Kidney (tissue), 14 donors: Measurements from ENCODE around the gene TRAPPC12. TPM values are rescaled to one million over a fixed set of nuclear protein-coding genes. Genes with fewer than 3 reads are reported as not detected.

Experiments
- DNase-seq, 5 donors: peaks; one replicate each; pipeline ENCODE4 v3.0.0-alpha.2; 2013 to 2020
- FAIRE-seq: peaks from 2 replicates; lab custom pipeline; 2012; peaks lifted over from hg19 to GRCh38; lab: Jason Lieb, UNC
- H3K27ac ChIP-seq, 2 donors: one replicate each; pipeline ENCODE4 v1.7.0; 2013; ENCODE audit warnings: low read depth in 2 of 2, low read length in 2 of 2, inconsistent platforms in 1 of 2
- H3K27me3 ChIP-seq: one replicate; pipeline ENCODE4 v1.7.1; 2013; ENCODE audit warnings: low read length, inconsistent platforms; ENCODE audit not compliant: control insufficient read depth, insufficient read depth
- H3K36me3 ChIP-seq, 3 donors: one replicate each; pipeline versions ENCODE4 v1.7.0 to v1.7.1; 2013; ENCODE audit warnings: low read length in 3 of 3, control low read depth in 1 of 3, inconsistent platforms in 1 of 3; ENCODE audit not compliant: insufficient read depth in 3 of 3, control insufficient read depth in 2 of 3
- H3K4me1 ChIP-seq, 3 donors: one replicate each; pipeline versions ENCODE4 v1.7.0 to v1.7.1; 2013; ENCODE audit warnings: low read length in 3 of 3, inconsistent platforms in 1 of 3, low read depth in 1 of 3; ENCODE audit not compliant: control insufficient read depth in 2 of 3, insufficient read depth in 2 of 3
- H3K4me3 ChIP-seq, 3 donors: one replicate each; pipeline versions ENCODE4 v1.7.0 to v1.8.1; 2013; ENCODE audit warnings: low read length in 3 of 3, control low read depth in 1 of 3, inconsistent platforms in 1 of 3
- H3K9ac ChIP-seq, 3 donors: one replicate each; pipeline versions ENCODE4 v1.7.0 to v1.7.1; 2013; ENCODE audit warnings: low read length in 3 of 3, control low read depth in 1 of 3, inconsistent platforms in 1 of 3
- H3K9me3 ChIP-seq, 3 donors: one replicate each; pipeline versions ENCODE4 v1.7.0 to v1.7.1; 2013; ENCODE audit warnings: low read length in 3 of 3, control low read depth in 1 of 3, inconsistent platforms in 1 of 3; ENCODE audit not compliant: control insufficient read depth in 2 of 3, insufficient read depth in 1 of 3
- intact Hi-C: fragments of 100-400 bp; cut with DNase I; formaldehyde crosslinking; loops from one replicate; pipeline ENCODE4 v1.11.1; 2022
- polyA plus RNA-seq: library from polyadenylated mRNA; stranded (reverse); fragments of 350-450 nt; fragmentation: Illumina TruSeq; extraction: RNeasy Lipid Tissue Mini Kit (QIAGEN cat#74804); gene quantifications from one replicate; pipeline ENCODE4 v1.2.3, GENCODE V29; 2014; ENCODE audit warnings: low read depth, low replicate concordance; ENCODE audit not compliant: insufficient read depth
- total RNA-seq: library from RNA; stranded (reverse); fragmentation: NEBNext Ultra II Directional; extraction: Animal tissue kit (Norgen Biotek cat#: 25700); gene quantifications from one replicate; pipeline ENCODE4 v1.2.1, GENCODE V29; 2021
- TF ChIP-seq, protein P1 (sequence below): IDR thresholded peaks from 3 replicates; pipeline ENCODE4 v1.5.1; 2012; ENCODE audit warnings: mild to moderate bottlenecking, moderate library complexity, borderline replicate concordance; ENCODE audit not compliant: insufficient read depth; ENCODE audit errors: extremely low read depth
- donor health status: control.
- donor health status: control.
- donor health status: control.
- donor health status: control.
- donor health status: control.
- donor health status: DM: yes; HTN: yes; CAD: no.
- donor health status: Normal renal cell carcinoma (clear cell type).

TRAPPC12 gene
- total and polyA plus RNA-seq, 2 donors from 2014 or later, result 81.6 to 104 TPM

DNA sequence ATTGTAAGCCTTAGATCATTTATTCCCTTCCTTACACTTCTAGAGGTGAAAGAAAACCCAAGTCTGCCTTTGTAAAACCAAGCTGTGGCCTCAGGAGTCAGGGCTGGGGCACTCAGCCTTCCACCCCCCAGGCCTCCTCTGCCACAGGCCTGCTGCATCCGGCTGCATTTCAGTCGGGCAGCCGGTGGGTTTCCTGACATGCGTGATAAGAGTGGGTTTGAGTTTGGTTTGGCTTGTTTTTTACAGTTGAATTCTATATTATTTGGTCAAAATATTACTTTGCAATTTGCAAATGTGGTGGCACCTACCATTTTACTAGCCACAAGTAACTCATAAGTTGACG, 97.5 kb downstream of the TRAPPC12 start:
- TF ChIP-seq, protein P1, sequence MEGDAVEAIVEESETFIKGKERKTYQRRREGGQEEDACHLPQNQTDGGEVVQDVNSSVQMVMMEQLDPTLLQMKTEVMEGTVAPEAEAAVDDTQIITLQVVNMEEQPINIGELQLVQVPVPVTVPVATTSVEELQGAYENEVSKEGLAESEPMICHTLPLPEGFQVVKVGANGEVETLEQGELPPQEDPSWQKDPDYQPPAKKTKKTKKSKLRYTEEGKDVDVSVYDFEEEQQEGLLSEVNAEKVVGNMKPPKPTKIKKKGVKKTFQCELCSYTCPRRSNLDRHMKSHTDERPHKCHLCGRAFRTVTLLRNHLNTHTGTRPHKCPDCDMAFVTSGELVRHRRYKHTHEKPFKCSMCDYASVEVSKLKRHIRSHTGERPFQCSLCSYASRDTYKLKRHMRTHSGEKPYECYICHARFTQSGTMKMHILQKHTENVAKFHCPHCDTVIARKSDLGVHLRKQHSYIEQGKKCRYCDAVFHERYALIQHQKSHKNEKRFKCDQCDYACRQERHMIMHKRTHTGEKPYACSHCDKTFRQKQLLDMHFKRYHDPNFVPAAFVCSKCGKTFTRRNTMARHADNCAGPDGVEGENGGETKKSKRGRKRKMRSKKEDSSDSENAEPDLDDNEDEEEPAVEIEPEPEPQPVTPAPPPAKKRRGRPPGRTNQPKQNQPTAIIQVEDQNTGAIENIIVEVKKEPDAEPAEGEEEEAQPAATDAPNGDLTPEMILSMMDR, result no peak
- no peaks in the 10 kb centered on the region for H3K4me1 ChIP-seq
- H3K9ac ChIP-seq, result no peak overlapping the region
- H3K9me3 ChIP-seq, result no peaks in the 10 kb centered on the region
- no peak overlapping the region for H3K27ac ChIP-seq
- no peaks in the 10 kb centered on the region for H3K27me3 ChIP-seq
- no peak overlapping the region for H3K4me3 ChIP-seq
- peaks cover 0 to 25% (median 19%) of the 10 kb centered on the region in 3 donors for H3K36me3 ChIP-seq
- no peak for FAIRE-seq
- DNase-seq, result peak in 1 of 5 donors; percentile 24
- intact Hi-C loops, result no loop called here

DNA sequence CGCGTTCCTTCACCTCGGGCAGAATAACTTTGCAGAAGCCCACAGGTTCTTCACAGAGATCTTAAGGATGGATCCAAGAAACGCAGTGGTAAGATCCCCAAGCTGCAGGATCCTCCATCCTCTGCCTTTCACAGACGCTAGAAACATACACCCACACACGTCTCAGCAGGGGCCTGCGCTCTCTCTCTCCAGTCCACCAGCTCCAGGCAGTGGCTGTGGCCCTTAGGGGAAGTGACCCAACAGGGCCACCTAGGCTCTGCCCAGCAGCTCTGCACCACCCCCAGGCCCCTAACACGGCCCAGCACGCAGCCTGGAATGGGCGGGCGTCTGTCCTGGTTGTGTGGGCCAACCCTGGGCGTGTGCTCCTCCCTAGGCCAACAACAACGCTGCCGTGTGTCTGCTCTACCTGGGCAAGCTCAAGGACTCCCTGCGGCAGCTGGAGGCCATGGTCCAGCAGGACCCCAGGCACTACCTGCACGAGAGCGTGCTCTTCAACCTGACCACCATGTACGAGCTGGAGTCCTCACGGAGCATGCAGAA, 99.4 kb downstream of the TRAPPC12 start:
- Histone ChIP-seq H3K36me3 (peaks cover 0 to 25% (median 14%) of the 10 kb centered on the region in 3 donors), H3K27ac (no peak overlapping the region), H3K4me1 (no peaks in the 10 kb centered on the region), H3K4me3 (no peak overlapping the region), H3K9me3 (no peaks in the 10 kb centered on the region), H3K27me3 (no peaks in the 10 kb centered on the region), H3K9ac (no peak overlapping the region)
- FAIRE-seq (no peak), DNase-seq (no peak)
- intact Hi-C loops, result no loop called here
- TF ChIP-seq, protein P1, result no peak

DNA sequence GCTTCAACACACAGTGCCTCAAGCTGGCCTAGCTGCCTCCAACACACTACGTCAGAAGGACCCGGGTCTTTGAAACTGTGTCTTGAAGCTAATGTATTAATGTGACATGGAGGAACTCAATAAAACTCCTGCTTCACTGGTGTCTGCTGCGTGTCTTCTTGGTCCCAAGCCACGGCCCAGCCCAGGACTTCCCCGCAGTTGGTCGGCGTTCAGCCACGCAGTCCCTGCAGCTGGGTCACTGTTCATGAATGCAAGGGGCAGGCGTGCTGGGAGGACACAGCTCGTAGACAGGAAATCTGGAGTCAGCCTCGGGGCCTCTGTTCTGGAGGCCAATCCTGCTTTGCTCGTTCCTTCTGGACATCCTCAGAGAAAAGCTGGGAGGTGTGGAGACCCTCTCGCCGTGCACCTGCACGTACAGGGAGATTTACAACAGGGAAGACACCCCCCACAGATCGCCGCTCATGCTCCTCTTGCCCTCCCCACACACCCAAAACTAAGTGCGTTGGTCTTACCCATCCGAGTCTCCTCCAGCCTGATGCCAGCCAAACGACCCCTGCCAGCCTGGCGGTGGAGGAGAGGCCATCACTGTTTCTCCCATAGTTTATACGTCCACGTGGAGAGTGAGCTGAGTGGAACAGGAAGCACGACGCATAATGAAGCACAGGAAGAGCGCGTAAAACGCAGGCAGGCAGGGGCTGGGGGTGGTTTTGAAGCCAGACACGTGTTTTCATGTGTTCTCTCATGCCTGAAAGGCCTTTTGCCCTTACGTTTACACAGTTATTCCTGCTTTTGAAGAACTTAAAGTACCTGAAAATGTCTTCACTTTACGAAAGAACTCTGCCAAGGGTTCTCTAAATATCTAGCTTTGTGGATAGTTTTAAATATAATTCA, 100.2 kb downstream of the TRAPPC12 start:
- H3K4me1 ChIP-seq, result no peaks in the 10 kb centered on the region
- H3K9me3 ChIP-seq, result no peaks in the 10 kb centered on the region
- TF ChIP-seq, protein P1, result no peak
- peaks cover 0 to 19% (median 14%) of the 10 kb centered on the region in 3 donors for H3K36me3 ChIP-seq
- DNase-seq, result no peak
- H3K9ac ChIP-seq, result no peak overlapping the region
- no peak overlapping the region for H3K4me3 ChIP-seq
- no peak overlapping the region for H3K27ac ChIP-seq
- no peaks in the 10 kb centered on the region for H3K27me3 ChIP-seq
- no peak for FAIRE-seq
- intact Hi-C loops, result no loop called here
